KMS-11 (cell line): Measurements from ENCODE around the gene PMM2.

Experiments
- H2AFZ ChIP-seq: fragments of 200-600 bp; sonication (generic); 2 replicates; pipeline ENCODE4 v1.6.1; 2016; ENCODE audit warnings: antibody characterized with exemption, mixed run types, low read depth
- H3K27ac ChIP-seq: fragments of 200-600 bp; sonication (generic); 2 replicates; pipeline ENCODE4 v1.6.1; 2016; ENCODE audit warnings: mild to moderate bottlenecking, mixed run types
- H3K27me3 ChIP-seq: fragments of 200-600 bp; sonication (generic); 2 replicates; pipeline ENCODE4 v1.6.1; 2017; ENCODE audit warnings: mild to moderate bottlenecking, low read depth, mixed run types, moderate library complexity; ENCODE audit not compliant: insufficient read depth
- H3K36me3 ChIP-seq: fragments of 200-600 bp; sonication (generic); 2 replicates; pipeline ENCODE4 v1.6.1; 2017; ENCODE audit warnings: mild to moderate bottlenecking, mixed run types; ENCODE audit not compliant: insufficient read depth
- H3K4me1 ChIP-seq: fragments of 200-600 bp; sonication (generic); 2 replicates; pipeline ENCODE4 v1.6.1; 2016; ENCODE audit warnings: mild to moderate bottlenecking, low read depth, mixed run types; ENCODE audit not compliant: poor library complexity, severe bottlenecking
- H3K4me2 ChIP-seq: fragments of 200-600 bp; sonication (generic); 2 replicates; pipeline ENCODE4 v1.7.0; 2016; ENCODE audit warnings: mild to moderate bottlenecking, mixed run types
- H3K4me3 ChIP-seq: fragments of 200-600 bp; sonication (generic); IDR thresholded peaks from 2 replicates; pipeline ENCODE4 v1.6.1; 2017; ENCODE audit warnings: low read depth, low read length, mixed read lengths; ENCODE audit not compliant: insufficient read depth
- H3K79me2 ChIP-seq: fragments of 200-600 bp; sonication (generic); 2 replicates; pipeline ENCODE4 v1.6.1; 2016; ENCODE audit warnings: low read depth, mixed run types; ENCODE audit not compliant: insufficient read depth
- H3K9ac ChIP-seq: fragments of 200-600 bp; sonication (generic); 2 replicates; pipeline ENCODE4 v1.6.1; 2016; ENCODE audit warnings: mild to moderate bottlenecking, mixed run types
- H4K20me1 ChIP-seq: fragments of 200-600 bp; sonication (generic); 2 replicates; pipeline ENCODE4 v1.6.1; 2016; ENCODE audit warnings: mild to moderate bottlenecking, mixed run types; ENCODE audit not compliant: insufficient read depth
- TF ChIP-seq, protein P1 (sequence below): fragments of 200-600 bp; sonication (generic); conservative IDR thresholded peaks from 2 replicates; pipeline ENCODE4 v1.6.1; 2017; ENCODE audit warnings: low read depth, mild to moderate bottlenecking, antibody characterized with exemption, low read length, moderate library complexity, mixed read lengths

The PMM2 gene

DNA sequence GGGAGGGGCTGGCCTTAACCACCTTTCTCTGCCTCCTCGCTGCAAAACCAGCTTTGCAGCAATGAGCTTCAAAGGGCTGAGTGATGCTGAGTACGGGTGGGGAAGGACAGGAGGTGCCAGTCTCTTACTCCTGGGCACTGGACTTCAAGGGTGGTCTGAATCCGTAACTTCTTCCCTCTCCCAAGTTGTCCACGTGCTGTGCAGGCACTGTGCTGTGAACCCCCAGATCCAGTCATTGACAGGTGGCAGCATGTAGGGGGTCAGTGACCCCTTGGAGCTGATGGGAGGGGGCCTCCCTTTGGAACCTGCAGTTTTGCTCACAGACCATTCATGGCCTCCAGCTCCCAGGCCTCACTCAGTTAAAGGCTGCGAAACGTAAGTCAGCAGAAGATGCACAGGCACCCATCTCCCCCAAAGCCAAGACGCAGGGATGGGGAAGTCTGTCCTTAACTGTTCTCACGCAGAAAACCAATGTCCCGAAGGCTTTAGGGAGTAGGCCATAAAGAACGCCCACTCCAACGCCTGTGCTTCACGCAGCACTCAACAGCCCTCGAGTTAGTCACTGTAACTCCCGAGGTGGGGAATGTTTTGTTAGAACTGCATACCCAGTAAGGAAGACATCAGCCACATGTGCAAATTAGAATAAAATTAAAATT lies 92.4 kb downstream of the PMM2 start:
- Histone ChIP-seq H3K4me2 (no peak overlapping the region), H3K4me1 (peaks cover 16% of the 10 kb centered on the region), H3K79me2 (no peaks in the 10 kb centered on the region), H3K4me3 (no peak overlapping the region), H3K9ac (no peak overlapping the region), H4K20me1 (peaks cover 6% of the 10 kb centered on the region; the same call in 1 of the 2 replicates), H2AFZ (no peak overlapping the region), H3K27ac (no peak overlapping the region), H3K36me3 (peaks cover 8% of the 10 kb centered on the region; the same call in 1 of the 2 replicates), H3K27me3 (no peaks in the 10 kb centered on the region; the same call in 1 of the 2 replicates)
- TF ChIP-seq, protein P1, sequence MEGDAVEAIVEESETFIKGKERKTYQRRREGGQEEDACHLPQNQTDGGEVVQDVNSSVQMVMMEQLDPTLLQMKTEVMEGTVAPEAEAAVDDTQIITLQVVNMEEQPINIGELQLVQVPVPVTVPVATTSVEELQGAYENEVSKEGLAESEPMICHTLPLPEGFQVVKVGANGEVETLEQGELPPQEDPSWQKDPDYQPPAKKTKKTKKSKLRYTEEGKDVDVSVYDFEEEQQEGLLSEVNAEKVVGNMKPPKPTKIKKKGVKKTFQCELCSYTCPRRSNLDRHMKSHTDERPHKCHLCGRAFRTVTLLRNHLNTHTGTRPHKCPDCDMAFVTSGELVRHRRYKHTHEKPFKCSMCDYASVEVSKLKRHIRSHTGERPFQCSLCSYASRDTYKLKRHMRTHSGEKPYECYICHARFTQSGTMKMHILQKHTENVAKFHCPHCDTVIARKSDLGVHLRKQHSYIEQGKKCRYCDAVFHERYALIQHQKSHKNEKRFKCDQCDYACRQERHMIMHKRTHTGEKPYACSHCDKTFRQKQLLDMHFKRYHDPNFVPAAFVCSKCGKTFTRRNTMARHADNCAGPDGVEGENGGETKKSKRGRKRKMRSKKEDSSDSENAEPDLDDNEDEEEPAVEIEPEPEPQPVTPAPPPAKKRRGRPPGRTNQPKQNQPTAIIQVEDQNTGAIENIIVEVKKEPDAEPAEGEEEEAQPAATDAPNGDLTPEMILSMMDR: no peak

DNA sequence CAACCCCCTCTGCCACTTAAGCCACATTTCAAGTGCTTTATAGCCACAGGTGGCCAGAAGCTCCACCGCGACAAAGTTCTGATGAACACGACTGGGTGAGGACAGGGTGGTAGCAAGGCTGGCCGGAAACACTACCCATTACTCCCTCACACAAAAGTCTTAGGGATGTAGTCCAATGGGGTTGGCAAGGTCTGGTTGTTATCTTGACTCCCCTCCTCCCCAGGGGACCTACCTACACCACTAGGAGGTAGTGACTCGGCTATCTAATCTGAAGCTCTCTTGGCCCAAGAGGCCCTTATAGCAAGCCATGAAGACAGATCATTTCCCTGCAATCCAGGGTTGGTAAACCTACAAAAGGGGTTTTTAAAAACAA lies 92.9 kb downstream of the PMM2 start:
- Histone ChIP-seq H3K4me3 (no peak overlapping the region), H3K79me2 (no peaks in the 10 kb centered on the region), H3K9ac (no peak overlapping the region), H3K4me2 (no peak overlapping the region), H3K27ac (no peak overlapping the region), H3K4me1 (peaks cover 11% of the 10 kb centered on the region), H3K36me3 (peaks cover 10% of the 10 kb centered on the region; the same call in 1 of the 2 replicates), H2AFZ (no peak overlapping the region), H3K27me3 (no peaks in the 10 kb centered on the region; the same call in 1 of the 2 replicates), H4K20me1 (peaks cover 6% of the 10 kb centered on the region; the same call in 1 of the 2 replicates)
- TF ChIP-seq, protein P1: no peak

DNA sequence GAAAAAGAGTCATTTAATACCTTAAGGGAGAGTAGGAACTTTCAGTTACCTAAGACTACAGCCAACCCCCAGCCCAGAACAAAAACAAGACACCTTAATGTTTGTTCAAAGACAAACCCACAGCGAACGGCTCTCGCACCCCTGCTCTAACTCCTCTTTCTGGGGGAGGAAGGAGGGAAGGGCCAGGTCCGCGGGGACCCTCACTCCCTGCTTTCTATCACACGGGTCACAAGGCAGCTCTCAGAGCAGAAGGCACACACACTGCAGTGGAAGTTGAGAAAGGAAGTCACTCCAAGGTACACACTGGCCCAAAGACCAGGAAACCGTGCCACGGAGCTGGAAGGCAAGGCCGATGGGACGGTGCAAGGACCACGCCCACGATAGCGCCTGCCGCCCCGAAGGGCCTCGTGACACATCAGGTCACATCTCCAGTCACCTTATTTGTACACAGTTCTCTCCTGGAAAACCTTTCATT lies 94.5 kb downstream of the PMM2 start:
- Histone ChIP-seq H3K79me2 (peaks cover 2% of the 10 kb centered on the region; the same call in 1 of the 2 replicates), H2AFZ (no peak overlapping the region), H4K20me1 (peaks cover 3% of the 10 kb centered on the region; the same call in 1 of the 2 replicates), H3K9ac (no peak overlapping the region), H3K27ac (no peak overlapping the region), H3K4me1 (no peaks in the 10 kb centered on the region), H3K4me3 (no peak overlapping the region), H3K27me3 (no peaks in the 10 kb centered on the region), H3K4me2 (no peak overlapping the region), H3K36me3 (peaks cover 13% of the 10 kb centered on the region; the same call in 1 of the 2 replicates)
- TF ChIP-seq, protein P1: no peak

DNA sequence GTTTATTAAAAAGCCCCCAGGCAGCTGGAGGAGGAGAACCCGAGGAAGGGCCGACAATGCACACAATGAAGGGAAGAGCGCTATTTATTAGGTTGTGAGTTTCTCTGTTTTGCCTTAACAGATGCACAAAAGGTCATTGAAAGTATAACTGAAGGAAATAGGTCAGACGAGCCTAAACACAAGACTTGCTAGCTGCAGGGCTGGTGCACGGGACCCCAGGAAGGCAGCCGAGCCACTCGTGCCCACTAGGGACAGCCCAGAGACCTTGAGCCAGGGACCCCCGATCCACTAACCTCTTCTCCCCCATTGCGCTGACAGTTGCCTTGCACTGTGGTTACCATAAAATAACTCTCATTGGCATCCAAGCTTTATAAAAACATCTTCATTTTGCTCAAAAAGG lies 95.8 kb downstream of the PMM2 start:
- H3K9ac ChIP-seq: no peak overlapping the region
- H3K27ac ChIP-seq: no peak overlapping the region
- no peak overlapping the region for H3K4me3 ChIP-seq
- H3K27me3 ChIP-seq: no peaks in the 10 kb centered on the region
- no peak overlapping the region for H2AFZ ChIP-seq
- H3K36me3 ChIP-seq: peaks cover 15% of the 10 kb centered on the region; the same call in 1 of the 2 replicates
- peaks cover 5% of the 10 kb centered on the region; the same call in 1 of the 2 replicates for H4K20me1 ChIP-seq
- TF ChIP-seq, protein P1: no peak
- peaks cover 5% of the 10 kb centered on the region for H3K4me1 ChIP-seq
- no peak overlapping the region for H3K4me2 ChIP-seq
- peaks cover 8% of the 10 kb centered on the region; the same call in 1 of the 2 replicates for H3K79me2 ChIP-seq
